ENCODE measurements around the gene S100A10.

The S100A10 gene

GRCh38 chr1:152000964-152001630 is 7.4 kb upstream of the S100A10 start:
- peaks cover 5 to 14% (median 10%) of the 10 kb centered on the region in 5 donors for H3K4me1 ChIP-seq (ENCODE audit: control insufficient read depth in 5 of 5, insufficient read depth in 5 of 5, low read length in 5 of 5)
- peak overlapping the region; percentile 73 for H3K27ac ChIP-seq (ENCODE audit: low read depth, low read length)
- H3K9me3 ChIP-seq (ENCODE audit: control insufficient read depth in 5 of 5, low read length in 5 of 5) = no peaks in the 10 kb centered on the region
- H3K27me3 ChIP-seq (ENCODE audit: control insufficient read depth in 5 of 5, insufficient read depth in 4 of 5, low read length in 5 of 5) = no peaks in the 10 kb centered on the region
- no peak overlapping the region for H3K4me3 ChIP-seq (ENCODE audit: low read depth in 1 of 5, low read length in 5 of 5)
- H3K36me3 ChIP-seq (ENCODE audit: control insufficient read depth in 5 of 5, insufficient read depth in 5 of 5, low read length in 5 of 5) = no peaks in the 10 kb centered on the region
- H3K9ac ChIP-seq (ENCODE audit: low read length in 5 of 5) = peak overlapping the region in 2 of 5 donors; percentile 6 to 48

- peaks cover 9 to 25% (median 17%) of the 10 kb centered on the region in 5 donors for H3K4me1 ChIP-seq (ENCODE audit: control insufficient read depth in 5 of 5, insufficient read depth in 5 of 5, low read length in 5 of 5)
- H3K36me3 ChIP-seq (ENCODE audit: control insufficient read depth in 5 of 5, insufficient read depth in 5 of 5, low read length in 5 of 5) = no peaks in the 10 kb centered on the region
- no peak overlapping the region for H3K9ac ChIP-seq (ENCODE audit: low read length in 5 of 5)
- no peaks in the 10 kb centered on the region for H3K27me3 ChIP-seq (ENCODE audit: control insufficient read depth in 5 of 5, insufficient read depth in 4 of 5, low read length in 5 of 5)
- no peak overlapping the region for H3K4me3 ChIP-seq (ENCODE audit: low read depth in 1 of 5, low read length in 5 of 5)
- no peak overlapping the region for H3K27ac ChIP-seq (ENCODE audit: low read depth, low read length)
- no peaks in the 10 kb centered on the region for H3K9me3 ChIP-seq (ENCODE audit: control insufficient read depth in 5 of 5, low read length in 5 of 5)
These were observed 5.1 kb upstream of the S100A10 start for GRCh38 chr1:151998611-151999362.

- Histone ChIP-seq H3K4me3 (ENCODE audit: low read depth in 1 of 5, low read length in 5 of 5) (no peak overlapping the region), H3K4me1 (ENCODE audit: control insufficient read depth in 5 of 5, insufficient read depth in 5 of 5, low read length in 5 of 5) (peaks cover 11 to 35% (median 26%) of the 10 kb centered on the region in 5 donors), H3K9me3 (ENCODE audit: control insufficient read depth in 5 of 5, low read length in 5 of 5) (no peaks in the 10 kb centered on the region), H3K36me3 (ENCODE audit: control insufficient read depth in 5 of 5, insufficient read depth in 5 of 5, low read length in 5 of 5) (no peaks in the 10 kb centered on the region), H3K27ac (ENCODE audit: low read depth, low read length) (no peak overlapping the region), H3K9ac (ENCODE audit: low read length in 5 of 5) (no peak overlapping the region), H3K27me3 (ENCODE audit: control insufficient read depth in 5 of 5, insufficient read depth in 4 of 5, low read length in 5 of 5) (no peaks in the 10 kb centered on the region)
These were observed 3.6 kb upstream of the S100A10 start for GRCh38 chr1:151997284-151997570.

- no peaks in the 10 kb centered on the region for H3K9me3 ChIP-seq (ENCODE audit: control insufficient read depth in 5 of 5, low read length in 5 of 5)
- H3K27ac ChIP-seq (ENCODE audit: low read depth, low read length) = peak overlapping the region; percentile 85
- peaks cover 8 to 38% (median 31%) of the 10 kb centered on the region in 5 donors for H3K4me1 ChIP-seq (ENCODE audit: control insufficient read depth in 5 of 5, insufficient read depth in 5 of 5, low read length in 5 of 5)
- H3K4me3 ChIP-seq (ENCODE audit: low read depth in 1 of 5, low read length in 5 of 5) = no peak overlapping the region
- no peak overlapping the region for H3K9ac ChIP-seq (ENCODE audit: low read length in 5 of 5)
- no peaks in the 10 kb centered on the region for H3K27me3 ChIP-seq (ENCODE audit: control insufficient read depth in 5 of 5, insufficient read depth in 4 of 5, low read length in 5 of 5)
- no peaks in the 10 kb centered on the region for H3K36me3 ChIP-seq (ENCODE audit: control insufficient read depth in 5 of 5, insufficient read depth in 5 of 5, low read length in 5 of 5)
These were observed 2.1 kb upstream of the S100A10 start for GRCh38 chr1:151995774-151996173.

GRCh38 chr1:151994956-151995355 is 1.3 kb upstream of the S100A10 start:
- Histone ChIP-seq H3K4me1 (ENCODE audit: control insufficient read depth in 5 of 5, insufficient read depth in 5 of 5, low read length in 5 of 5) (peaks cover 11 to 47% (median 39%) of the 10 kb centered on the region in 5 donors), H3K27ac (ENCODE audit: low read depth, low read length) (peak overlapping the region; percentile 85), H3K27me3 (ENCODE audit: control insufficient read depth in 5 of 5, insufficient read depth in 4 of 5, low read length in 5 of 5) (no peaks in the 10 kb centered on the region), H3K9me3 (ENCODE audit: control insufficient read depth in 5 of 5, low read length in 5 of 5) (no peaks in the 10 kb centered on the region), H3K9ac (ENCODE audit: low read length in 5 of 5) (peak overlapping the region in 1 of 5 donors; percentile 37), H3K4me3 (ENCODE audit: low read depth in 1 of 5, low read length in 5 of 5) (no peak overlapping the region), H3K36me3 (ENCODE audit: control insufficient read depth in 5 of 5, insufficient read depth in 5 of 5, low read length in 5 of 5) (peaks cover 0 to 6% (median 0%) of the 10 kb centered on the region in 5 donors)

- Histone ChIP-seq H3K27me3 (ENCODE audit: control insufficient read depth in 5 of 5, insufficient read depth in 4 of 5, low read length in 5 of 5) (no peaks in the 10 kb centered on the region), H3K4me1 (ENCODE audit: control insufficient read depth in 5 of 5, insufficient read depth in 5 of 5, low read length in 5 of 5) (peaks cover 17 to 64% (median 56%) of the 10 kb centered on the region in 5 donors)
These were observed 450 bp downstream of the S100A10 start for GRCh38 chr1:151993084-151993733.

GRCh38 chr1:151992303-151993083 is 1.2 kb downstream of the S100A10 start:
- no peaks in the 10 kb centered on the region for H3K9me3 ChIP-seq (ENCODE audit: control insufficient read depth in 5 of 5, low read length in 5 of 5)
- peaks cover 0 to 9% (median 5%) of the 10 kb centered on the region in 5 donors for H3K36me3 ChIP-seq (ENCODE audit: control insufficient read depth in 5 of 5, insufficient read depth in 5 of 5, low read length in 5 of 5)
- H3K27ac ChIP-seq (ENCODE audit: low read depth, low read length) = peak overlapping the region; percentile 99
- H3K9ac ChIP-seq (ENCODE audit: low read length in 5 of 5) = peak overlapping the region; percentile 96 to 99 (median 98)
- H3K4me3 ChIP-seq (ENCODE audit: low read depth in 1 of 5, low read length in 5 of 5) = peak overlapping the region; percentile 89 to 99 (median 97)
- no peaks in the 10 kb centered on the region for H3K27me3 ChIP-seq (ENCODE audit: control insufficient read depth in 5 of 5, insufficient read depth in 4 of 5, low read length in 5 of 5)
- peaks cover 21 to 69% (median 62%) of the 10 kb centered on the region in 5 donors for H3K4me1 ChIP-seq (ENCODE audit: control insufficient read depth in 5 of 5, insufficient read depth in 5 of 5, low read length in 5 of 5)

More at GRCh38 chr1:151993084-151993733, 450 bp downstream of the S100A10 start:
- peak overlapping the region; percentile 96 to 99 (median 98) for H3K9ac ChIP-seq (ENCODE audit: low read length in 5 of 5)
- H3K27ac ChIP-seq (ENCODE audit: low read depth, low read length) = peak overlapping the region; percentile 99
- peak overlapping the region; percentile 89 to 99 (median 97) for H3K4me3 ChIP-seq (ENCODE audit: low read depth in 1 of 5, low read length in 5 of 5)
- peaks cover 0 to 9% (median 3%) of the 10 kb centered on the region in 5 donors for H3K36me3 ChIP-seq (ENCODE audit: control insufficient read depth in 5 of 5, insufficient read depth in 5 of 5, low read length in 5 of 5)
- no peaks in the 10 kb centered on the region for H3K9me3 ChIP-seq (ENCODE audit: control insufficient read depth in 5 of 5, low read length in 5 of 5)

- H3K9me3 ChIP-seq (ENCODE audit: control insufficient read depth in 5 of 5, low read length in 5 of 5) = no peaks in the 10 kb centered on the region
- H3K9ac ChIP-seq (ENCODE audit: low read length in 5 of 5) = peak overlapping the region; percentile 96 to 99 (median 98)
- H3K4me1 ChIP-seq (ENCODE audit: control insufficient read depth in 5 of 5, insufficient read depth in 5 of 5, low read length in 5 of 5) = peaks cover 21 to 69% (median 65%) of the 10 kb centered on the region in 5 donors
- H3K27me3 ChIP-seq (ENCODE audit: control insufficient read depth in 5 of 5, insufficient read depth in 4 of 5, low read length in 5 of 5) = no peaks in the 10 kb centered on the region
- H3K4me3 ChIP-seq (ENCODE audit: low read depth in 1 of 5, low read length in 5 of 5) = peak overlapping the region; percentile 89 to 99 (median 97)
- H3K27ac ChIP-seq (ENCODE audit: low read depth, low read length) = peak overlapping the region; percentile 99
- H3K36me3 ChIP-seq (ENCODE audit: control insufficient read depth in 5 of 5, insufficient read depth in 5 of 5, low read length in 5 of 5) = peaks cover 0 to 9% (median 5%) of the 10 kb centered on the region in 5 donors
These were observed 1.9 kb downstream of the S100A10 start for GRCh38 chr1:151991663-151992302.

- H3K4me3 ChIP-seq (ENCODE audit: low read depth in 1 of 5, low read length in 5 of 5) = peak overlapping the region; percentile 89 to 99 (median 97)
- H3K27me3 ChIP-seq (ENCODE audit: control insufficient read depth in 5 of 5, insufficient read depth in 4 of 5, low read length in 5 of 5) = no peaks in the 10 kb centered on the region
- peak overlapping the region; percentile 99 for H3K27ac ChIP-seq (ENCODE audit: low read depth, low read length)
- peaks cover 21 to 69% (median 65%) of the 10 kb centered on the region in 5 donors for H3K4me1 ChIP-seq (ENCODE audit: control insufficient read depth in 5 of 5, insufficient read depth in 5 of 5, low read length in 5 of 5)
- H3K9me3 ChIP-seq (ENCODE audit: control insufficient read depth in 5 of 5, low read length in 5 of 5) = no peaks in the 10 kb centered on the region
- H3K36me3 ChIP-seq (ENCODE audit: control insufficient read depth in 5 of 5, insufficient read depth in 5 of 5, low read length in 5 of 5) = peaks cover 5 to 15% (median 13%) of the 10 kb centered on the region in 5 donors
- peak overlapping the region in 3 of 5 donors; percentile 11 to 99 (median 96) for H3K9ac ChIP-seq (ENCODE audit: low read length in 5 of 5)
These were observed 2.8 kb downstream of the S100A10 start for GRCh38 chr1:151990856-151991198.

Data from subcutaneous abdominal adipose tissue (tissue), 5 donors.